ENCODE measurements around the gene CTAGE15. TPM values are rescaled to one million over a fixed set of nuclear protein-coding genes. Genes with fewer than 3 reads are reported as not detected.
"Not testable (repeated sequence)": the region's sequence is repeated elsewhere in the genome, so short reads cannot be mapped to it uniquely, and the experiment has no call there.

Gene CTAGE15
- total RNA-seq, 4 donors from 2014 or later, result not detected

DNA sequence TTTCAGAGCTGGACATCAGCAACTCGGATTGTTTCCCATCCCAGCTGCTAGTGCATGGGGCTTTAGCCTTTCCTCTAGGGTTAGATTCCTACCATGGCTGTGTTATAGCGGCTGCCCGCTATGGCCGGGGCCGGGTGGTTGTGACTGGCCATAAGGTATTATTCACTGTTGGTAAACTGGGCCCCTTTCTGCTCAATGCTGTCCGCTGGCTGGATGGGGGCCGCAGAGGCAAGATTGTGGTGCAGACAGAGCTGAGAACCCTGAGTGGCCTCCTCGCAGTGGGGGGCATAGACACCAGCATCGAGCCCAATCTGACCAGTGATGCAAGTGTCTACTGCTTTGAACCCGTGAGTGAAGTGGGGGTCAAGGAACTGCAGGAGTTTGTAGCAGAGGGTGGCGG lies 26.5 kb downstream of the CTAGE15 start:
- H3K4me1 ChIP-seq, H3K4me3 ChIP-seq, H3K27ac ChIP-seq, H3K9me3 ChIP-seq, H3K36me3 ChIP-seq, ATAC-seq, H3K27me3 ChIP-seq: not testable (repeated sequence)
- no CpG with 5 or more reads among the region's 11 CpGs for WGBS, 2 donors (ENCODE audit: low coverage in 1 of 2)

DNA sequence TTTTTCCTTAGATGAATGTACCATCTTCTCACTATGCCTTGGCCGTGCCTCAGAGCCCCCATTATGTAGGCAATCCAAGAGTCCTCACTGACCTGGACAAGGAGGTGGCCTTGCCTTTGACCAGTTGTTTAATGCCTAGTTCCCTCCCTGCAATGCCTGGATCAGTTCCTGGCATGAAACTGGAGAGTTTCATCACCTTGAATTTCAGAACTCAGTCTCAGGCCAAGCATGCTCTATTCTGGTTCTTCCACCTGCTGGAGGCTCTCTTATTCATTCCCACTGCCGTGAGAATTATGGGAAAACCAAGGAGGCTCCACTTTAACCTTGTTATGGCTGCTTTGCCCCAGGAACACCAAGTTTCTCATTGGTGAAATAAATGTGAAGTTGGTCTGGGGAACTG lies 31.9 kb downstream of the CTAGE15 start:
- H3K36me3 ChIP-seq, H3K4me1 ChIP-seq, H3K4me3 ChIP-seq, H3K27me3 ChIP-seq, H3K27ac ChIP-seq, H3K9me3 ChIP-seq, ATAC-seq: not testable (repeated sequence)
- WGBS, 2 donors (ENCODE audit: low coverage in 1 of 2), result no CpG with 5 or more reads among the region's 2 CpGs

DNA sequence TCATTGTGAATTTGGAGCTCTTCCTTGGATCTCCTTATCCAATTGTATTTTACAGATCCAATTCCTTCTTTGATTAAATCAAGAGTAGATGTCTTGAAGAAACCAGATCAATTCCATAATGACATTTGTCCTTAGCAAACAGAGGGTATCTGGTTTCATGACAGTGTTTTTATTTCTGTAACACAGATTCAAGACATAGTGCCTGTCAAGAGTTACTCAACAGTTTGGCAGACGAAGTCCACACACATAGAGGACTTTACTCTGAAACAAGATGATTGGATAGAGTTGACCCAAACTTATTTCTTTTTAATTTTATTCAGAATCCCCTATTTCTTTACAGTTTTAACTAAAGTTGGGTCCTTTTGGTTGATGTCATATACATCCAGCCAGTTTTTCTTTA lies 34.5 kb downstream of the CTAGE15 start:
- not testable (repeated sequence) for H3K27me3 ChIP-seq, H3K27ac ChIP-seq, H3K36me3 ChIP-seq, ATAC-seq, H3K4me1 ChIP-seq, H3K9me3 ChIP-seq, H3K4me3 ChIP-seq
- WGBS, 2 donors (ENCODE audit: low coverage in 1 of 2), result no CpG with 5 or more reads among the region's 1 CpG

DNA sequence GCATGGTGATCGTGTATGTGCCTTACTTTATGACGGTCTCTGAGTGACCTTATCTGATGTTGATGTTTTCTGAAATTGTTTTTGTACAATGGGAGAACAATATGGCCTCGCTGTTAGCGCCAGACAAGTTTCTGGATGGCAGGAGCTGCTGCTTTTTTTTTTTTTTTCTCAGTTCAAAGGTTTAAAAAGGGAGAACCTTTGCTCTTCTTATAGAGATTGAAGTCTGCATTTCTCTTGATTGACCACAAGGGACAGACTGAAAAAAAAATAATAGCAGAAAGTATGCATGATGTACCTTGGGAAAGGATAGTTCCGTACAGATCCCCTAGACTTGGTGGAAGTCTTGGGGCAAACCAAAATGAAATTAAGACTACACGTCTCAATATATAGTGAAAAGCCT lies 43.9 kb downstream of the CTAGE15 start:
- peaks cover 0 to 11% (median 0%) of the 10 kb centered on the region in 3 donors for H3K9me3 ChIP-seq
- not testable (repeated sequence) for H3K4me3 ChIP-seq, ATAC-seq, H3K36me3 ChIP-seq, H3K27ac ChIP-seq, H3K27me3 ChIP-seq, H3K4me1 ChIP-seq
- WGBS, 2 donors (ENCODE audit: low coverage in 1 of 2), result 100% methylated on average over 1 of the region's 6 CpGs; no CpG with 5 or more reads in 1 of the 2 donors

DNA sequence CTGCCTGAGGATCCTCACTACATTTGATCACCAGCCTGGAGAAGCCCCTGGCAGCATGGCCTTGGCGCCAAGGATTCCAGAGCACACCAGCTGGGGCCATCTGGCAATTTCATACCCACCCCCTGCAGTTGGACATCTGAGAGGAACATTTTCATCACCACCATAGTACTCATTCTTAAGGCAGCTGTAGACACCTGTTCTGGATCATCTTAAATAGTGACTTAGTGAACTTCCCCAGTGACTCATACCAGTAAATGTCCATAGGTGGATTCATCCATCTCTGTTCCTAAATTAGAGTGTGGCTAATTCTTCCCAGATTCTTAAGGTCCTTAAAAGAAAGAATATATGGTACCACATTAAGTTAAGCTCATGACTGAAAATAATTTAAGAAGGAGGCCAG lies 45.6 kb downstream of the CTAGE15 start:
- H3K4me1 ChIP-seq, ATAC-seq, H3K4me3 ChIP-seq, H3K9me3 ChIP-seq, H3K27me3 ChIP-seq, H3K36me3 ChIP-seq, H3K27ac ChIP-seq: not testable (repeated sequence)
- WGBS, 2 donors (ENCODE audit: low coverage in 1 of 2), result no CpG with 5 or more reads among the region's 1 CpG

DNA sequence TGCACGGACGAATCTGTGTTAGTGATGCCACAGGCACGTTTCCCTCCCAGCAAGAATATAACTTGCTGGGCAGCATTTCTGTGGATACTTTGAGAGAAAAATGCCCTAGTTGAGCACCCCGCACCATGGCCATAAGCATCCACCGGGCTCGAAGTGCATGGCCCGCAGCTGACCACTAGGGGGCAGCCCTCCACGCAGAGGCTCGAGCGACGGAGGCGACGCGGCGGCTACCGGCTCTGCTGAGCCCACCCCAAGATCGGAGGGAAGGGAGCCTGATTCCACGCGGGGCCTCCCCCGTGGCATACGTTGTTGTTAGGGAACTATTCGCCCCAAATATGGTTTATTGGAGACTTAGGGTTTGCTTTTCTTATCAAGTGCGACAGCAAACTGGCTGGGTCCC lies 48.5 kb downstream of the CTAGE15 start:
- TF ChIP-seq, protein P1, sequence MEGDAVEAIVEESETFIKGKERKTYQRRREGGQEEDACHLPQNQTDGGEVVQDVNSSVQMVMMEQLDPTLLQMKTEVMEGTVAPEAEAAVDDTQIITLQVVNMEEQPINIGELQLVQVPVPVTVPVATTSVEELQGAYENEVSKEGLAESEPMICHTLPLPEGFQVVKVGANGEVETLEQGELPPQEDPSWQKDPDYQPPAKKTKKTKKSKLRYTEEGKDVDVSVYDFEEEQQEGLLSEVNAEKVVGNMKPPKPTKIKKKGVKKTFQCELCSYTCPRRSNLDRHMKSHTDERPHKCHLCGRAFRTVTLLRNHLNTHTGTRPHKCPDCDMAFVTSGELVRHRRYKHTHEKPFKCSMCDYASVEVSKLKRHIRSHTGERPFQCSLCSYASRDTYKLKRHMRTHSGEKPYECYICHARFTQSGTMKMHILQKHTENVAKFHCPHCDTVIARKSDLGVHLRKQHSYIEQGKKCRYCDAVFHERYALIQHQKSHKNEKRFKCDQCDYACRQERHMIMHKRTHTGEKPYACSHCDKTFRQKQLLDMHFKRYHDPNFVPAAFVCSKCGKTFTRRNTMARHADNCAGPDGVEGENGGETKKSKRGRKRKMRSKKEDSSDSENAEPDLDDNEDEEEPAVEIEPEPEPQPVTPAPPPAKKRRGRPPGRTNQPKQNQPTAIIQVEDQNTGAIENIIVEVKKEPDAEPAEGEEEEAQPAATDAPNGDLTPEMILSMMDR (IDR thresholded peaks at IDR 0.05), result peak in 2 of 4 experiments; percentile 13 to 50
- H3K27ac ChIP-seq, H3K36me3 ChIP-seq, H3K4me1 ChIP-seq, H3K27me3 ChIP-seq, H3K9me3 ChIP-seq: not testable (repeated sequence)
- WGBS, 2 donors (ENCODE audit: low coverage in 1 of 2), result no CpG with 5 or more reads among the region's 23 CpGs
- ATAC-seq, result peak; percentile 68
- peak overlapping the region in 1 of 2 donors; percentile 41 for H3K4me3 ChIP-seq

DNA sequence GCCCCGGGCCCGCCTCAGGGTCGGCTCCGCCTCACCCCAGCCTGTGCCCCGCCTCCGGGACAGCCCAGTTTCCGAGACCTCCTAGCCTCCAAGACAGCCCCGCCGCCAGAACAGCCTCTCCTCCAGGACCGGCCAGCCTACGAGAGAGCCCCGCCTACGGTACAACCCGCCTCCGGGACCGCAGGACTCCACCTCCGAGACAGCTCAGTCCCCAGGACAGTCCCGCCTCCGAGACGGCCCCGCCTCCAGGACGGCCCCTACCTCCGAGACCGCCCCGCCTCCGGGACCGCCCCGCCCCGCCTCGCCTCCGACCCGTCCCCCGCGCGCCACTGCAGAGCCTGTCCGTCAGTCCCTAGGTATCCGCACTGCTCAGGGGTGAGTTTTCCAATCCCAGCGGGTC lies 49.0 kb downstream of the CTAGE15 start, which contains the start of gene TCAF2:
TSS of gene TCAF2 (plus strand) at position 329 of the 400 bp plus-strand sequence.
- ATAC-seq, result peak; percentile 99
- not testable (repeated sequence) for H3K4me1 ChIP-seq, H3K27me3 ChIP-seq, H3K9me3 ChIP-seq, H3K36me3 ChIP-seq
- peak within 1 kb of the TSS in 1 of 2 donors; percentile 47 for H3K4me3 ChIP-seq
- WGBS, 2 donors (ENCODE audit: low coverage in 1 of 2), result no CpG with 5 or more reads among the region's 38 CpGs
- H3K27ac ChIP-seq, result peak within 1 kb of the TSS in 2 of 4 donors; percentile 53 to 62

DNA sequence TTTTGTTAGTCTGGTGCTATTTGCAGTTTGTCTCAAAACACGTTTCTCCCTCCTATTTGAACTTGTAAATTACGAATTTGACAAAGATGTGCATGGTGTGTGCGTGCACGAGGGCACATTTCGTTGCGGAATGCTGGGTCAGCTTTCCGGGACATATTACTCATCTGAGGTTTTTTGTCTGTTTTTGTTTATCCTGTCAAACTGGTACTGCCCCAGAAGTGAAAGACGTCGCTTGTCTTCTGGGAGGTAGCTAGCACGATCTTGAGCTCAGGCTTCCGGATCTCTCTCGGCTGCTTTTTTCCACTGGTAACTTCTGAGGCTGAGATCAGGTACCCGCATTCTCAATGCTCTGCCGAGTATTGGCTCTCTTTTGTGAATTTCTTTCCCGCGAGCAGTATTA lies 49.6 kb downstream of the CTAGE15 start:
- peak overlapping the region in 1 of 2 donors; percentile 47 for H3K4me3 ChIP-seq
- not testable (repeated sequence) for H3K36me3 ChIP-seq, H3K4me1 ChIP-seq, H3K27me3 ChIP-seq, H3K9me3 ChIP-seq, H3K27ac ChIP-seq
- no CpG with 5 or more reads among the region's 16 CpGs for WGBS, 2 donors (ENCODE audit: low coverage in 1 of 2)
- peak; percentile 3 for ATAC-seq

DNA sequence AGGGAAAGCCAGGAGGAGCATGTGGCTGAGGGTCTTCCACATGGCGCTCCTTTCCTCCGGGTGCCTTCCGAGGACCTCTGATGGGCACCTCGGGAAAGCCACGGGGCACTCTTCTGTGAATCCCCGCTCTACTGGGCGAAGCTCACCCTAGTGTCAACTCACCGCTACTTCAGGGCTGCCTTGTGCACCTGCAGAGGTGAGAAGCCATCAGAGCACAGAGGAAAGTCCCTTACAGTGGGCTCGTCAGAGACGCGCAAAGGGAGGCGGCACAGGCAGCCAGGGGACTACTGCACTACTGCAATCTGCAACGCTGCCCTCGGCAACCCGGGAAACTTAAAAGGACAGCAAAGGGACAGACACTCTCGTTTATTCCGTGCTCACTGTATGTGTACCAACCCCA lies 50.5 kb downstream of the CTAGE15 start:
- not testable (repeated sequence) for H3K27ac ChIP-seq, H3K4me1 ChIP-seq, H3K4me3 ChIP-seq, H3K27me3 ChIP-seq, H3K36me3 ChIP-seq, H3K9me3 ChIP-seq, ATAC-seq
- WGBS, 2 donors (ENCODE audit: low coverage in 1 of 2), result no CpG with 5 or more reads among the region's 17 CpGs

Small RNA genes within 50 kb of the gene (small RNA-seq; reads per million reads assigned to genes)
- gene AC073264.2 (0 reads per million in 4 donors), gene RNU6-162P (0 reads per million in 4 donors)

Other genes with a start within 250 kb of the CTAGE15 start
- gene FAM131B, start 209.1 kb upstream of the CTAGE15 start, total RNA-seq, result 1 to 10 TPM in 2 of 4 donors, under 1 TPM in 2; 0.31 to 2.4 (median 1.2) TPM
- gene ZYX, start 190.5 kb upstream of the CTAGE15 start, total RNA-seq, result 100 to 1,000 TPM; 111 to 389 (median 146) TPM
- 1 to 10 TPM in 1 of 4 donors, under 1 TPM in 1, not detected in 2; 0.78 to 2.5 TPM for gene EPHA1, start 162.9 kb upstream of the CTAGE15 start, total RNA-seq
- under 1 TPM in 1 of 4 donors, not detected in 3; 0.40 TPM for gene TAS2R60, start 128.3 kb upstream of the CTAGE15 start, total RNA-seq
- not detected for gene TAS2R41, start 93.9 kb upstream of the CTAGE15 start, total RNA-seq
- gene TCAF2, start 49.2 kb downstream of the CTAGE15 start, total RNA-seq, result 1 to 10 TPM; 1.9 to 3.4 (median 3.1) TPM
- gene CTAGE6, start 185.9 kb downstream of the CTAGE15 start, total RNA-seq, result 1 to 10 TPM in 1 of 4 donors, under 1 TPM in 1, not detected in 2; 0.94 to 1.1 TPM

All from gastroesophageal sphincter (tissue), 4 donors.